ENCODE data around the gene PTCD3.

- no peak for TF ChIP-seq CTCF (IDR thresholded peaks at IDR 0.05)
- TF ChIP-seq POLR2AphosphoS5 (IDR thresholded peaks at IDR 0.05; ENCODE audit: low read depth, low read length) = no peak
- TF ChIP-seq, protein P1, sequence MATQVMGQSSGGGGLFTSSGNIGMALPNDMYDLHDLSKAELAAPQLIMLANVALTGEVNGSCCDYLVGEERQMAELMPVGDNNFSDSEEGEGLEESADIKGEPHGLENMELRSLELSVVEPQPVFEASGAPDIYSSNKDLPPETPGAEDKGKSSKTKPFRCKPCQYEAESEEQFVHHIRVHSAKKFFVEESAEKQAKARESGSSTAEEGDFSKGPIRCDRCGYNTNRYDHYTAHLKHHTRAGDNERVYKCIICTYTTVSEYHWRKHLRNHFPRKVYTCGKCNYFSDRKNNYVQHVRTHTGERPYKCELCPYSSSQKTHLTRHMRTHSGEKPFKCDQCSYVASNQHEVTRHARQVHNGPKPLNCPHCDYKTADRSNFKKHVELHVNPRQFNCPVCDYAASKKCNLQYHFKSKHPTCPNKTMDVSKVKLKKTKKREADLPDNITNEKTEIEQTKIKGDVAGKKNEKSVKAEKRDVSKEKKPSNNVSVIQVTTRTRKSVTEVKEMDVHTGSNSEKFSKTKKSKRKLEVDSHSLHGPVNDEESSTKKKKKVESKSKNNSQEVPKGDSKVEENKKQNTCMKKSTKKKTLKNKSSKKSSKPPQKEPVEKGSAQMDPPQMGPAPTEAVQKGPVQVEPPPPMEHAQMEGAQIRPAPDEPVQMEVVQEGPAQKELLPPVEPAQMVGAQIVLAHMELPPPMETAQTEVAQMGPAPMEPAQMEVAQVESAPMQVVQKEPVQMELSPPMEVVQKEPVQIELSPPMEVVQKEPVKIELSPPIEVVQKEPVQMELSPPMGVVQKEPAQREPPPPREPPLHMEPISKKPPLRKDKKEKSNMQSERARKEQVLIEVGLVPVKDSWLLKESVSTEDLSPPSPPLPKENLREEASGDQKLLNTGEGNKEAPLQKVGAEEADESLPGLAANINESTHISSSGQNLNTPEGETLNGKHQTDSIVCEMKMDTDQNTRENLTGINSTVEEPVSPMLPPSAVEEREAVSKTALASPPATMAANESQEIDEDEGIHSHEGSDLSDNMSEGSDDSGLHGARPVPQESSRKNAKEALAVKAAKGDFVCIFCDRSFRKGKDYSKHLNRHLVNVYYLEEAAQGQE (IDR thresholded peaks at IDR 0.05; ENCODE audit: insufficient read depth in 1 of 2, low read depth in 2 of 2, low read length in 1 of 2) = no peak
- TF ChIP-seq SIN3A (IDR thresholded peaks at IDR 0.05; ENCODE audit: borderline replicate concordance, insufficient read depth, low read depth, low read length) = no peak
Measured at GRCh38 chr2:86102157-86102556, 3.9 kb upstream of the PTCD3 start.
